Esophagus squamous epithelium (tissue), 4 donors: Measurements from ENCODE around the gene SRBD1.

Source experiments
- POLR2A ChIP-seq, 4 donors: fragments of 450-650 bp; IDR thresholded peaks; one replicate each; pipeline ENCODE4 v1.6.1; 2017; ENCODE audit warnings: antibody characterized with exemption in 4 of 4, mild to moderate bottlenecking in 4 of 4, moderate library complexity in 3 of 4
- TF ChIP-seq, protein P1 (sequence below), 6 experiments: fragments of 450-650 bp in 4 of 6; fragments of 200-600 bp in 2 of 6; sonication (generic) in 2 of 6; IDR thresholded peaks; one replicate each; pipeline ENCODE4 v1.5.1; 2016 to 2019; ENCODE audit warnings: antibody characterized with exemption in 6 of 6, mild to moderate bottlenecking in 4 of 6, moderate library complexity in 4 of 6

DNA sequence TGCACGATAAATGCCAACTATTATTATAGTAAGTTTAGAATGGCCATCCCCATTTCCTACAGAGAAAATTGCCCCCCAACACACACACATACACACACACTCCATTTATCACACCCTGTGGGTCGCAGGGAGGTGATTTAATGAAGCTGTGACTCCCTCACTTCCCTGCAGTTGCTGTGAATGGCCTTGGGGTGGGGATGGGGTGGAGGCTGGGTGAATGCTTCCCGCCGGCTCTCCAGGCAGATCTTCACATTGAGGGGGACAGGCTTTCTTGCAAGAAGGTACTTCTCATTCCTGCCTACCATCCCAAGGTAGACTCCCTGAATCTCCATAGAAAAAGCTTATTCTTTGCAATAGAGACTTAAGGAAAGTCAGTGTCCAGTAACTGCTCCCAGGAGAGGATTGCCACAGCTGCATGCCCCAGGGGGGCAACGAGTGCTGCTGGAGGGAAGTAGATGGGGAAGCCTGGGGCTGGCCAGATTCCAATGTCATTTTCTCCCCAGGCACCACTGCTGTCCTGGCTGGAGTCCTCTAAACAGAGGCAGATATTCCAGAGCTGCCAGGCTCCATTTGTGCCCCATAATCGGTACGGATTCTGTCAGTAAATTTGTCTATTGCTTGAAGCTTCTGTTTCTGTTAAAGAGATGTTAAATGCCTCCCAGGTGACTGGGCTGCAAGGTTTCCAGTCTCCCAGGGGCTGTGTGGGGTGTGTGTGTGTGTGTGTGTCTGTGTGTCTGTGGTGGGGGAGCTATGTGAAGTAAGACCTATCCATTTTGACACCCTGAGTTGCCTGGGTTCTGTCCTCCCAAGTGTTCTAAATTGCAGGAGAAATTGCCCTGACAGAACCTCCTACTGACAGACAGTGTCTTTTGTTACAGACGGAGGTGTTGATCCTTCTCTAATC is 265.5 kb downstream of the SRBD1 start:
- TF ChIP-seq, protein P1, sequence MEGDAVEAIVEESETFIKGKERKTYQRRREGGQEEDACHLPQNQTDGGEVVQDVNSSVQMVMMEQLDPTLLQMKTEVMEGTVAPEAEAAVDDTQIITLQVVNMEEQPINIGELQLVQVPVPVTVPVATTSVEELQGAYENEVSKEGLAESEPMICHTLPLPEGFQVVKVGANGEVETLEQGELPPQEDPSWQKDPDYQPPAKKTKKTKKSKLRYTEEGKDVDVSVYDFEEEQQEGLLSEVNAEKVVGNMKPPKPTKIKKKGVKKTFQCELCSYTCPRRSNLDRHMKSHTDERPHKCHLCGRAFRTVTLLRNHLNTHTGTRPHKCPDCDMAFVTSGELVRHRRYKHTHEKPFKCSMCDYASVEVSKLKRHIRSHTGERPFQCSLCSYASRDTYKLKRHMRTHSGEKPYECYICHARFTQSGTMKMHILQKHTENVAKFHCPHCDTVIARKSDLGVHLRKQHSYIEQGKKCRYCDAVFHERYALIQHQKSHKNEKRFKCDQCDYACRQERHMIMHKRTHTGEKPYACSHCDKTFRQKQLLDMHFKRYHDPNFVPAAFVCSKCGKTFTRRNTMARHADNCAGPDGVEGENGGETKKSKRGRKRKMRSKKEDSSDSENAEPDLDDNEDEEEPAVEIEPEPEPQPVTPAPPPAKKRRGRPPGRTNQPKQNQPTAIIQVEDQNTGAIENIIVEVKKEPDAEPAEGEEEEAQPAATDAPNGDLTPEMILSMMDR (IDR thresholded peaks at IDR 0.05) = no peak
- no peak for TF ChIP-seq POLR2A (IDR thresholded peaks at IDR 0.05)
